Metanephros (tissue), 2 donors: ENCODE data around the gene SETD6. TPM values are rescaled to one million over a fixed set of nuclear protein-coding genes. Genes with fewer than 3 reads are reported as not detected.

Source experiments
- small RNA-seq: library from RNA; depleted of rRNA; stranded (forward); fragments of <200 nt; gene quantifications from one replicate; pipeline ENCODE3, GENCODE V24; 2014; ENCODE audit warnings: low replicate concordance
- total RNA-seq: library from RNA; depleted of rRNA; stranded (reverse); fragments of >200 nt; gene quantifications from one replicate; pipeline ENCODE4 v1.2.3, GENCODE V29; 2014

The SETD6 gene
- 28.8 TPM for total RNA-seq

GRCh38 chr16:58515125-58515870 is at the start of gene SETD6:
Gene SETD6, plus strand, starts transcription at chr16:58515517. Its CDS starts 21 bp downstream, at chr16:58515538.

GRCh38 chr16:58499615-58500351 is 15.5 kb upstream of the SETD6 start, which contains the start of gene NDRG4:
Gene NDRG4, plus strand, starts transcription at chr16:58500143. Its CDS starts 106 bp downstream, at chr16:58500249.

Small RNAs within 50 kb of the gene (small RNA-seq; reads per million reads assigned to genes)
- gene RNU6-103P, result not detected
- gene SNORA46, result 49.2 reads per million, percentile 97 among the genes with 10 or more reads in this experiment
- not detected for gene SNORA50A

Other genes starting within 250 kb of the SETD6 start
- gene PRSS54, start 220.5 kb upstream of the SETD6 start, total RNA-seq, result not detected
- gene GINS3, start 123.0 kb upstream of the SETD6 start, total RNA-seq, result 6.6 TPM
- 8.5 TPM for gene NDRG4, start 15.4 kb upstream of the SETD6 start, total RNA-seq
- 225 TPM for gene CNOT1, start 114.3 kb downstream of the SETD6 start, total RNA-seq
- 17.3 TPM for gene SLC38A7, start 169.3 kb downstream of the SETD6 start, total RNA-seq
- 59.0 TPM for gene GOT2, start 218.8 kb downstream of the SETD6 start, total RNA-seq